GM21423 (cell line): Measurements from ENCODE around the gene ZBED2.
"Not testable (repeated sequence)": the region's sequence is repeated elsewhere in the genome, so short reads cannot be mapped to it uniquely, and the experiment has no call there.

ENCODE experiments used
- ATAC-seq: cut with Tn5 transposase; IDR thresholded peaks from one replicate; pipeline ENCODE4 v1.9.1; 2021; ENCODE audit warnings: mild to moderate bottlenecking, moderate library complexity; ENCODE audit not compliant: unreplicated experiment

ZBED2 gene

GRCh38 chr3:111577798-111578685 is 17.1 kb downstream of the ZBED2 start:
- peak; percentile 97 for ATAC-seq

- ATAC-seq, result no peak
Measured at GRCh38 chr3:111577113-111577512, 18.0 kb downstream of the ZBED2 start.

GRCh38 chr3:111571907-111572460 is 23.2 kb downstream of the ZBED2 start:
- ATAC-seq, result no peak

- no peak for ATAC-seq
Measured at GRCh38 chr3:111571282-111571681, 23.9 kb downstream of the ZBED2 start.

GRCh38 chr3:111570404-111571030 is 24.6 kb downstream of the ZBED2 start:
- no peak for ATAC-seq

GRCh38 chr3:111568911-111569310 is 26.2 kb downstream of the ZBED2 start:
- ATAC-seq, result no peak

GRCh38 chr3:111568355-111568754 is 26.8 kb downstream of the ZBED2 start:
- ATAC-seq, result no peak

GRCh38 chr3:111566844-111567243 is 28.3 kb downstream of the ZBED2 start:
- ATAC-seq, result no peak

GRCh38 chr3:111561902-111562301 is 33.2 kb downstream of the ZBED2 start:
- not testable (repeated sequence) for ATAC-seq

- ATAC-seq, result no peak
Measured at GRCh38 chr3:111548756-111549155, 46.4 kb downstream of the ZBED2 start.

- peak; percentile 61 for ATAC-seq
Measured at GRCh38 chr3:111548092-111548491, 47.1 kb downstream of the ZBED2 start.

GRCh38 chr3:111547631-111548030 is 47.5 kb downstream of the ZBED2 start:
- ATAC-seq, result peak; percentile 84

- no peak for ATAC-seq
Measured at GRCh38 chr3:111545349-111545748, 49.8 kb downstream of the ZBED2 start.
